Neuron (in vitro differentiated cells): ENCODE results near the gene KCTD3.

Source experiments
- H2AFZ ChIP-seq: one replicate; pipeline ENCODE4 v1.6.1; 2013; ENCODE audit warnings: low read depth, mild to moderate bottlenecking, inconsistent platforms, low read length, moderate library complexity
- H3K27me3 ChIP-seq: one replicate; pipeline ENCODE4 v1.6.1; 2013; ENCODE audit warnings: low read length; ENCODE audit not compliant: insufficient read depth
- H3K36me3 ChIP-seq: one replicate; pipeline ENCODE4 v1.6.1; 2013; ENCODE audit warnings: low read length; ENCODE audit not compliant: insufficient read depth
- H3K4me1 ChIP-seq: one replicate; pipeline ENCODE4 v1.6.1; 2013; ENCODE audit warnings: low read length; ENCODE audit not compliant: insufficient read depth
- H3K4me3 ChIP-seq: 2 replicates; pipeline ENCODE4 v1.5.1; 2013; ENCODE audit warnings: mild to moderate bottlenecking, low read length, moderate library complexity
- H3K9me3 ChIP-seq: one replicate; pipeline ENCODE4 v1.6.1; 2013; ENCODE audit warnings: low read length

The KCTD3 gene

DNA sequence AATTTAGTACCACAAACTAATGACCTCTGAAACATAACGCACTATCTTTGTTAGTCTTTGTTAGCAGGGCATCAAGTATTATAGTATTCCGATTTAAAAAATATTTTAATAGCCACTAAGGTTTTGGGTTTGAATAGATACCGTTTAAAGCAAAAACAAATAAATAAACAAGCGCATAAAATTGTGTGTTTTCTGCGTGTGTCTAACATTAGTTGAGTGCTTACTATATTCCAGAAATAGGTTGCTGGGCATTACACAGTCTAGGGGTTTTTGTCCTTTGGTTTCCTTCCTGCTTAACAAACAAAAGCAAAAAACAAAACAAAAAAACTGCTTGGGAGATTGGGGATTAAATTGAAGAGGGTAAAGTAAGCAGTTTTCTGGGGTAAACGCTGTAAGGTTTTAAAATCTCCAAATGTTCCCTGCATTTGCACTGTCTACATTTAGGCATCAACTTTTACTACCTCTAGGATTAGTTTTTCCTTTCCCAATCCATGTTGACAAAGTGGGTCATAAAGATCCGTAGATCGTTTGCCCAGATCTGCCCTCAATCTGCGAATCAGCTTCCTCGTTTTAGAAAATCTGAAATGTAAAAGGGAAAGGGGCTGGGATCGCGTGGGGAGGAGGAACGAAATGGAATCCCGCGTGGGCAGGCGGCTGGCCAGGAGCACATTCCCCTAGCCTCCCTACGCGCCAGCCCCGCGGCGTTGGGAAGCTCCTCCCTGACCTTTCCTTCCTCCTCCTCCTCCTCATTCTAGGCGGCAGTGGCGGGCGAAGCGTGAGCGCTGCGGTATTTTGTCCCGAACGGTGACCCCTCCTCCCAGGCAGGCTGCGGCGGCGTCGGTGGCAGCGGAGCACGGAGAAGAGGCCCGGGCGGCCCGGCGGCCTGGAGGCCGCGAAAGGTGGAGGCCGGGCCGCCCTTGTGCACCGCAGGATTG lies at the start of gene KCTD3:
KCTD3 (plus strand) TSS at position 749 of the 935 bp plus-strand sequence. CDS start 382 bp downstream, outside the sequence.
- Histone ChIP-seq H3K4me1 (peaks cover 10% of the 10 kb centered on the region), H3K36me3 (no peaks in the 10 kb centered on the region), H3K9me3 (no peaks in the 10 kb centered on the region), H3K27me3 (no peaks in the 10 kb centered on the region), H2AFZ (peak within 1 kb of the TSS; percentile 95), H3K4me3 (peak within 1 kb of the TSS; percentile 72)

DNA sequence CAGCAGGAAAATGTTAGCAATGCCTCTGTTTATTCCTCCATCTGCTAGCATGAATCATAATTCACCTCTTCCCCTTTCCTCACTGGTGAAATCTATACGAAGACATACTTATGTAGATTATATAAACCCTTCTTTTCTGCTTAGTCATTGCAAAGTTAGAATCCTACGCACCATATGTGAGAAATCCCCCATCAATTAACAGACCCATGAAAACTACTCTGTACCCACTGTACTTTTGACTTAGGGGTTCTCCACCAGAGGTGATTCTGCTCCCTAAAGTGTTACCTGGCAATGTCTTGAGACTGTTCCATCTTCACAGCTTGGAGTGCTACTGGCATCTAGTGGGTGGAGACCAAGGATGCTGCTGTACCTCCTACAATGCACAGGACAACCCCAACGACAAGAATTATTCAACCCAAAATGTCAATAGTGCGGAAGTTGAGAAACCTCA lies 49.6 kb upstream of the KCTD3 start:
- H3K4me1 ChIP-seq, result no peaks in the 10 kb centered on the region
- H3K9me3 ChIP-seq, result no peaks in the 10 kb centered on the region
- no peak overlapping the region for H2AFZ ChIP-seq
- no peaks in the 10 kb centered on the region for H3K27me3 ChIP-seq
- no peak overlapping the region for H3K4me3 ChIP-seq
- H3K36me3 ChIP-seq, result no peaks in the 10 kb centered on the region

DNA sequence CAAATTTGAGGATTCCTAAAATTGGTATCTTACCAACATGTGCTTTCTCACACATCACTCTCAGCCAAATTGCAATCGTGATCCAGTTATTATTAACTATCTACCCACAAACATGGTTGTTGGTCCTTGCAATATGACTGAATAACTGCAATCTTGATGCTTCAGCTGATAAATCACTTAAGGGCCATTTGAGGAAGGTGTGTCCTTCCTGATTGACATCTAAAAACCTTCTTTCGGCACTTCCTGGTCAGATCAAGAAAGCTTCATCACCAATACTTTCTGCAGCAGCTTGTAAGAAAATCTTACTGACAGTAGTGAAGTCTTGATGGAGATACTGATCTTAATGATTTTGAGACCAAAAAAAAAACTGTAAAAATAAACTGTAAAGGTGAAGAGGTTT lies 48.5 kb upstream of the KCTD3 start:
- Histone ChIP-seq H2AFZ (no peak overlapping the region), H3K4me1 (no peaks in the 10 kb centered on the region), H3K4me3 (no peak overlapping the region), H3K27me3 (no peaks in the 10 kb centered on the region), H3K9me3 (no peaks in the 10 kb centered on the region), H3K36me3 (no peaks in the 10 kb centered on the region)

DNA sequence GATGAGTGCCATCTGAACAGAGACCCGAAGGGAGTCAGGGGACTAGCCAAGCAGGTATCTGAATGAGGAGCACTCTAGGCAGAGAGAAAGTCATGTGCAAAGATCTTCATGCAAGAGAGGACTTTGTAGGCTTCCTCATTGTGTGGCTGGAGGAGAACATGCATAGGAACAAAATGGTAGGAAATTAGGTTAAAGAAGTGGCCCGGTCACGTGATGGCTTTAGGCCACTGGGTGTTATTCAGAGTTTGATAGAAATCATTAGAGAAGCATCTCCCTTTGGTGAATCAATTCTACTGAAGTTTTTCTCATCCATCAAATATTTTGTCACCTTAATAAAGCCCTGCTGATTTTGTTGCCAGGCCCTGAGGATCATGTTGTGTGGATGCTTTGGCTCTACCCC lies 45.8 kb upstream of the KCTD3 start:
- H2AFZ ChIP-seq, result no peak overlapping the region
- no peaks in the 10 kb centered on the region for H3K27me3 ChIP-seq
- no peaks in the 10 kb centered on the region for H3K9me3 ChIP-seq
- no peaks in the 10 kb centered on the region for H3K36me3 ChIP-seq
- no peak overlapping the region for H3K4me3 ChIP-seq
- H3K4me1 ChIP-seq, result no peaks in the 10 kb centered on the region

DNA sequence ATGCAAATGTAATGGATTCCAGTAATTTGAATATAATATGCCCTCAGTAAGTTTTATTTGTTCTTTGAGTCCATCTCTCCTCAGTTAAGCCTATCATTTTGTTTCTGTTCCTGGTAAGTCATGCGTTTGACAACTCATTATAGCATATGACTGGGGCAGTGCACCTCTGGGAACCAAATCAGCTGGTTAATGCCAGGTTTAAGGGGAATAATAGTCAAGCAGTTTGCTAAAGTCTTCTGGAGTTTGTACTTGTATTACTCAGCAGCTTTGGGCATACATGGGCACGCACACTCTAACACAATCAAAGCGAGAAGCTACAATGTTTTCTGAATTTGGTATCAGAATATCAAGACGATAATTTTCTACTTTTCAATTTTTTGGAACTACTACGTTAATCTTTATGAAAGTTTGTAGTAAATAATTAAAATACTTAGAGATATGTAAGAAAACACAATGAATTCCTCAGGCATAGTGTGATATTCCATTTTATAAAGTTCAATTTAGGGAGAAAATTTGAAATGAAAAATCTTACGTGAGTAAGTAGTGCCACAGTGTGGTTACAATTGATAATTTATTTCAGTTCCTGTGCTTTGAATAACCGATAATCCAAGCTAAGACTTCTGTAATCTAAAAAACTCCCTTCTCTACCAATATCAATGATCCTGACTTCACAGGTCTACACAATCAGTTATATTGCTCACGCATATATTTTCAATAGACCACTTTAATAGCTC lies 43.8 kb upstream of the KCTD3 start:
- no peaks in the 10 kb centered on the region for H3K9me3 ChIP-seq
- no peak overlapping the region for H3K4me3 ChIP-seq
- H2AFZ ChIP-seq, result no peak overlapping the region
- H3K27me3 ChIP-seq, result no peaks in the 10 kb centered on the region
- H3K4me1 ChIP-seq, result no peaks in the 10 kb centered on the region
- H3K36me3 ChIP-seq, result no peaks in the 10 kb centered on the region

DNA sequence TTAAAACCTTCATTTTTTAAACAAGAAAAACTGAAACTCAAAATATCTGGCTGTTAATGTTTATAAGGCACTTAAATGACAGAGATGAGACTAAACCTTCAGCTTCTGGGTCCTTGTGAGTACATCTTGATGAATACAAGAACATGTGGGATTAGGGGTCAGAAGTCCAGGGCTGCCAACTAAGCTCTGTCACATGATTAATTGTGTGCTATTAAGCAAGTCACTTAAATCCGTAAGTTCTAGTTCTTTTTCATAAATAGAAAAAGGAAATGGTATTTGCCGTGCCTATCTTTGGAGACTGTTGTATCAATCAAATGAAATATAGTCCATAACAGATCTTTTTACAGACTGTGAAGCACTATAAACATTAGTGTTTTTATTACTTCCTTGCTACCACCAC lies 43.2 kb upstream of the KCTD3 start:
- no peaks in the 10 kb centered on the region for H3K4me1 ChIP-seq
- no peaks in the 10 kb centered on the region for H3K9me3 ChIP-seq
- no peaks in the 10 kb centered on the region for H3K36me3 ChIP-seq
- no peak overlapping the region for H2AFZ ChIP-seq
- no peaks in the 10 kb centered on the region for H3K27me3 ChIP-seq
- H3K4me3 ChIP-seq, result no peak overlapping the region

DNA sequence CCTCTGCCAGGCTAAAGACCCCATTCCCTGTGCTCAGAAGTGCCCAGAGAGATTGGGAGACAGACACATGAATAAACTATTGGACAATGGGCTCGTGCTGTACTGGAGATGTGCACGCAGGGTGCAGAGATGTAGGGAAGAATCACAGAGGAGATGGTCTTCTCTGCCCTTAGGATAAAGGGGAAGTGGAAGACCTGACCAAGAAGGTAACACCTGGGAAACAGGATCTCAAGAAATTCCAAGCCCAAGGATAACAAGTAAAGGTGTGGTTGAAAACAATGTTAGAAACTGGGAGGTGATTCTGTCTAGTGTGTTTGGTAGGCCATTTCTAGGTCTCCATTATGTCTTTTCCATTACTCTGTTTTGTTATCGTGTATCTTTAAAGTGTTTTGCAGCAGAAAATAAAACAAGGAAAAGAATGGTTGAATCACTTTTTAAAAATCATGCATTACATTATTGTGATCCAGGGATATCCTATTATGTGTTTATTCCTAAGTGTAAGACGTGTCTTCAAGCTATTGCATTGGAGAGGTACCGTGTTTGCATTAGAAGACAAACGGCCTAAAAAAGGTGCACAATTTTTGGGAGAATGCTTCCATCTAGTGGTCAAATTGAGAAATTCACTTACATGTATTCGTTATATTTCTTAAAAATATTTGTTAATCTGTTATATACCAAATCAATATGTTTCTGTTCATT lies 40.8 kb upstream of the KCTD3 start:
- Histone ChIP-seq H3K27me3 (no peaks in the 10 kb centered on the region), H3K36me3 (no peaks in the 10 kb centered on the region), H3K9me3 (no peaks in the 10 kb centered on the region), H3K4me3 (no peak overlapping the region), H3K4me1 (no peaks in the 10 kb centered on the region), H2AFZ (no peak overlapping the region)

DNA sequence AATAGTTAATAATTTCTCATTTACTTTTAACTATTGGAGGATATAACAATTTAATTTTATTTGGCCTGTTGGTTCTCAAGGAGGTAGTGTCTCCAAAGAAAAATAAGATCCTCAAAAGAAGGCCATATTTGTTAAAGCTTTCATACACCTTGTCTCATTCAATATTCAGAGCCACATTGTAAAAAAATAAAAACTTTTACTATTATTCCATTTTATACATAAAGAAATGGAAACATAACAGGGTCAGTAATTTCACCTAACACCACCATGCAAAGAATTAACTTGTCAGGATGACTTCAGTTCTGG lies 40.3 kb upstream of the KCTD3 start:
- Histone ChIP-seq H3K4me3 (no peak overlapping the region), H2AFZ (no peak overlapping the region), H3K4me1 (no peaks in the 10 kb centered on the region), H3K9me3 (no peaks in the 10 kb centered on the region), H3K36me3 (no peaks in the 10 kb centered on the region), H3K27me3 (no peaks in the 10 kb centered on the region)

DNA sequence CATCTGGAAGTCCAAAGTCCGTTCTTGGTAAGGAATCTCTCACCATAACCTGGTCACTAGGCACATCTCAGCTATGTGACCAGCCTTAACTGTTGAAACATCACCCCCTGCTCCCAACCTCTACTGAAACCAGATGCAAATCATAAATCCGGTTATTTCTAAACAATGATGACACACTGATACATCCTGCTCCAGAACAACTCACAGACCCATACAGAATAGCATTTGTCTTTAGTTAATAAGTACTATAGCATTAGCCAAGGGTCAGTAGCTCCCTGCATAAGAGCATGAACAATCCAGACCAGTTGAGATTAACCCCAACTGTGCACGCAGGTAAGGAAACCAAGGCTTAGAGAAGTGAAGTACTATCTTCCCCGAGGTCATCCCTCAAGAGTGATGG lies 38.0 kb upstream of the KCTD3 start:
- no peak overlapping the region for H2AFZ ChIP-seq
- H3K9me3 ChIP-seq, result no peaks in the 10 kb centered on the region
- no peak overlapping the region for H3K4me3 ChIP-seq
- no peaks in the 10 kb centered on the region for H3K27me3 ChIP-seq
- no peaks in the 10 kb centered on the region for H3K36me3 ChIP-seq
- H3K4me1 ChIP-seq, result no peaks in the 10 kb centered on the region

DNA sequence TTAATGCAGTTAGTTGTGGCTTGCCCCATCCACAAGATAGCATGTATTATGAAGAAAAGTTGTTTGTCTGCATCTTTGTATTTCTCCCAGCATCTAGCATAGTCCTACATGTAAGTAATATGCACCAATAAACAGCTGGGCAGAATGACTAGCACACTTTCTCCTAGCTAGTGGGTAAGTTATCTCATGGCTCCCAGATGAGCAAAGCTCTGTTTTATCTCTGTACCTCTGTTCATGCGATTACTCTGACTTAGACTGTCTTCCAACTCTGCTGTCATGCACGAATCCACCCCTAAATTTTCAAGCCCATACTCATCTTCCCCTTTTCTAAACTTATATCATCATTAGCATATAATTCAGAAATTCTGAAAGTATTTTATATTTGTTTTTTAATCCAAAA lies 37.5 kb upstream of the KCTD3 start:
- H3K4me3 ChIP-seq, result no peak overlapping the region
- H3K27me3 ChIP-seq, result no peaks in the 10 kb centered on the region
- H3K36me3 ChIP-seq, result no peaks in the 10 kb centered on the region

DNA sequence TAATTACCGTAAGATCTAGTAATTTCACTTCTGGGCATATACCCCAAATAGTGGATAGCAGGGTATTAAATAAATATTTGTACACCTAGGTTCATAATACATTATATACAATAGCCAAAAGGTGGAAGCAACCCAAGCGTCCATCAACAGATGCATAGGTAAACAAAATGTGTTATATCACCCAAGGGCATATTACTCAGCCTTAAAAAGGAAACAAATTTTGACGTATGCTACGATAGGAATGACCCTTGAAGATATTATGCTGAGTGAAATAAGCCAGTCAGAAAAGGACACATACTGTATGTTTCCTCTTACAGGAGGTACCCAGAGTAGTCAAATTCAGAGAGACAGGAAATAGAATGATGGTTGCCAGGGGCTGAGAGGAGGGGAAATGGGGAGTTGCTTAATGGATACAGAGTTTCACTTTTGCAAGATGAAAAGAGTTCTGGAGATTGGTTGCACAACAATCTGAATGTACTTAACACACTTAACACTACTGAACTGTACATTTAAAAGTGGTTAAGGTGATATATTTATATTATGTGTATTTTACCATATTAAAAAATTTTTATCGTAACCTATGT lies 36.6 kb upstream of the KCTD3 start:
- no peak overlapping the region for H3K4me3 ChIP-seq
- H3K27me3 ChIP-seq, result no peaks in the 10 kb centered on the region
- no peaks in the 10 kb centered on the region for H3K4me1 ChIP-seq
- no peaks in the 10 kb centered on the region for H3K9me3 ChIP-seq
- H2AFZ ChIP-seq, result no peak overlapping the region
- H3K36me3 ChIP-seq, result no peaks in the 10 kb centered on the region

More for the DNA sequence above, 37.5 kb upstream of the KCTD3 start:
- Histone ChIP-seq H3K4me1 (no peaks in the 10 kb centered on the region), H2AFZ (no peak overlapping the region), H3K9me3 (no peaks in the 10 kb centered on the region)

DNA sequence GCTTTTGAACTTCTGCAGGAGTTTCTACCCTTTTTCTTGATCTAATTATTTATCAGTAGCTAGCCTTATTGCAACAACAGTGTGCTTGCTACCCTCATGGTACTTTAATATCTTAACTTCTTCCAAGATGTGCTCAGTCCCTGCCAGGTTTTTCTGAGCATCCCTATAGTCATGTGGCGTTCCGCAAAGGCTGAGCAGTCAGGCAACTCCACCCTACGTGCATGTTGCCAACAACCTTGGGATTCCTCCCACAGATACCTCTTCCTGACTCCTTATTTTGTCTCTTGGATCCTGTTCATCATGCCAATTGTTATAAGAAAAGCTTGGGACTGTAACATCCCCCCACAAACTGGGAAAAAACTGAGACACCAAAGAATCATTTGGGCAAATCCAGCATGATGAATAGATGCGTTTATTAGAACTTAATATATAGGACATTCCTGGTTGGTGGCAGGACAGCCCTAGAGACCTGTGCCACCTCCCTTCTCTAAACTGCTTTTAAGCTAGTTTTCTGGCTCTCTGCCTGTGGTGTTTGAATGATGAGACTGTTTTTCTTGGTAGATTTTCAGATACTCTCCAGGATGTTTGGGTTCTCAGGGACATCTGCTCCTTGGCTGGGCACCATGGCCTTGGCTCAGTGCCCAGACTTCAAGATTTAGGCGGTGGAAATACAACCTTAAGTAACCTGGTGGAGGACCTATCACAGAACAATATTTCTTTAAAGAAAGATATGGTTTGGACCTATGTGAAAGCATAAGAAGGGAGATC lies 27.1 kb upstream of the KCTD3 start:
- H3K4me3 ChIP-seq, result no peak overlapping the region
- no peaks in the 10 kb centered on the region for H3K36me3 ChIP-seq
- peaks cover 2% of the 10 kb centered on the region for H3K9me3 ChIP-seq
- no peak overlapping the region for H2AFZ ChIP-seq
- H3K4me1 ChIP-seq, result peaks cover 3% of the 10 kb centered on the region
- H3K27me3 ChIP-seq, result no peaks in the 10 kb centered on the region
